Colon (tissue), 2 donors: ENCODE results near the gene BHLHE41.

ENCODE experiments used
- FAIRE-seq: peaks from 2 replicates; lab custom pipeline; 2012; peaks lifted over from hg19 to GRCh38; lab: Jason Lieb, UNC
- donor health status: control.
- donor health status: control.

The BHLHE41 gene

GRCh38 chr12:26077915-26078702, 46.7 kb downstream of the BHLHE41 start:
- FAIRE-seq, result no peak
